ENCODE results near the gene FICD.
A peak's percentile ranks its signal among the peaks of the same experiment; 100 is the strongest.

The FICD gene

GRCh38 chr12:108515916-108516315, 839 bp downstream of the FICD start:
- H3K4me3 ChIP-seq (ENCODE audit: low read depth, low read length), result peak overlapping the region; percentile 75
- TF ChIP-seq CTCF (IDR thresholded peaks at IDR 0.05; ENCODE audit: borderline replicate concordance, insufficient read depth, low read depth, low read length), result no peak

DNA sequence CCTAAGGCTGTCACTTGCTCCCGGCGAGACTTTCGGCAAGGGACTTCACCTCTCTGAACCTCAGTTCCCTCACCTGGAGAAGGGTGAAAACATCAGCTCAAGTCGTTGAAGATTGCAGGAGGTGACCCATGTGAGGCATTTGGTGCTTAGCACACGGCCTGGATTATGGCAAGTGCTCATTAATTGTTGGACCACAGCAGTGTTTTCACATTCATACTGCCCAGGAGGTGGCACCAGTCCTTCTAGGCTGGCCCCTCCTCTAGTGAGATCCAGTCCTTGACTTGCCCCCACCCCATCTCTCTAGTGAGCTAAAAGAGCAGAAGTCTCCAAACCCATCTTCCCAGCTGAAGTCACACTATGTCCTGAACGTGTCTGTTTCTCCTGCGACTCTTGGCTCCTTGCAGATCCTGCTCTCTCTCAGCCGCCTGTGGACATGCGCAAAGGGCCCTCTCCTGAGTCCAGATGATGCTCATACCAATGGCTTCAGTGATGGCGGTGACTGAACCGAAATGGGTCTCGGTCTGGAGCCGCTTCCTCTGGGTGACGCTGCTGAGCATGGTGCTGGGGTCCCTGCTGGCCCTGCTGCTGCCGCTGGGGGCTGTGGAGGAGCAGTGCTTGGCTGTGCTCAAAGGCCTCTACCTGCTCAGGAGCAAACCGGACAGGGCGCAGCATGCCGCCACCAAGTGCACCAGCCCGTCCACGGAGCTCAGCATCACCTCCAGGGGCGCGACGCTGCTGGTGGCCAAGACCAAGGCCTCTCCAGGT, 1.6 kb downstream of the FICD start:
- TF ChIP-seq CTCF (IDR thresholded peaks at IDR 0.05; ENCODE audit: borderline replicate concordance, insufficient read depth, low read depth, low read length), result no peak
- H3K4me3 ChIP-seq (ENCODE audit: low read depth, low read length), result no peak overlapping the region

GRCh38 chr12:108517288-108518100, 2.4 kb downstream of the FICD start:
- TF ChIP-seq CTCF (IDR thresholded peaks at IDR 0.05; ENCODE audit: borderline replicate concordance, insufficient read depth, low read depth, low read length), result no peak
- H3K4me3 ChIP-seq (ENCODE audit: low read depth, low read length), result no peak overlapping the region

DNA sequence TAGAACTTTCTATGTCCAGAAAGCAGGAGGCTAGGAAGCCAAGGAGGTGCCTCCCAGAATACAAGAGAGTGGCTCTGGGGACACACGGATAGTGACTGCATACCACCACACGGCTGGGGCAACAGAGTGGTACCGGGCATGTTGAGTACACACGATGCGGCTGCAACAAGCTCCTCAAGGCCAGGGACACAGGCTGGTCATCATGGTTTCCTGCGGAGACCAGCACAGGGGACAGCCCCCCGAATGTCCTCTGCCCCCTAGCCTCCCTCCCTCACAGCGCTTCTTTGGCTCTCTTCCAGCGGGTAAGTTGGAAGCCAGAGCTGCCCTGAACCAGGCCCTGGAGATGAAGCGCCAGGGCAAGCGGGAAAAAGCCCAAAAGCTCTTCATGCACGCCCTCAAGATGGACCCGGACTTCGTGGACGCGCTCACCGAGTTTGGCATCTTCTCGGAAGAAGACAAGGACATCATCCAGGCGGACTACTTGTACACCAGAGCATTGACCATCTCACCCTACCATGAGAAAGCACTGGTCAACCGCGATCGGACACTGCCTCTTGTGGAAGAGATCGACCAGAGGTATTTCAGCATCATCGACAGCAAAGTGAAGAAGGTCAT, 3.1 kb downstream of the FICD start:
- TF ChIP-seq CTCF (IDR thresholded peaks at IDR 0.05; ENCODE audit: borderline replicate concordance, insufficient read depth, low read depth, low read length), result no peak
- H3K4me3 ChIP-seq (ENCODE audit: low read depth, low read length), result no peak overlapping the region

DNA sequence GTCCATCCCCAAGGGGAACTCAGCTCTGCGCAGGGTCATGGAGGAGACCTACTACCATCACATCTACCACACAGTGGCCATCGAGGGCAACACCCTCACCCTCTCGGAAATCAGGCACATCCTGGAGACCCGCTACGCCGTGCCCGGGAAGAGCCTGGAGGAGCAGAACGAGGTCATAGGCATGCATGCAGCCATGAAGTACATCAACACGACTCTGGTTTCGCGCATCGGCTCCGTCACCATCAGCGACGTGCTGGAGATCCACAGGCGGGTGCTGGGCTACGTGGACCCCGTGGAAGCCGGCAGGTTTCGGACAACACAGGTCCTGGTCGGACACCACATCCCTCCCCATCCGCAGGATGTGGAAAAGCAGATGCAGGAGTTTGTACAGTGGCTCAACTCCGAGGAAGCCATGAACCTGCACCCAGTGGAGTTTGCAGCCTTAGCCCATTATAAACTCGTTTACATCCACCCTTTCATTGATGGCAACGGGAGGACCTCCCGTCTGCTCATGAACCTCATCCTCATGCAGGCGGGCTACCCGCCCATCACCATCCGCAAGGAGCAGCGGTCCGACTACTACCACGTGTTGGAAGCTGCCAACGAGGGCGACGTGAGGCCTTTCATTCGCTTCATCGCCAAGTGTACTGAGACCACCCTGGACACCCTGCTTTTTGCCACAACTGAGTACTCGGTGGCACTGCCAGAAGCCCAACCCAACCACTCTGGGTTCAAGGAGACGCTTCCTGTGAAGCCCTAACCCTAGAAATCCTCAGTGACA, 3.8 kb downstream of the FICD start:
- TF ChIP-seq CTCF (IDR thresholded peaks at IDR 0.05; ENCODE audit: borderline replicate concordance, insufficient read depth, low read depth, low read length), result no peak
- no peak overlapping the region for H3K4me3 ChIP-seq (ENCODE audit: low read depth, low read length)

GRCh38 chr12:108519558-108519957, 4.5 kb downstream of the FICD start:
- 0 out of 2 replicates have a peak, but pooled peaks have one; percentile 7 for TF ChIP-seq CTCF (IDR thresholded peaks at IDR 0.05; ENCODE audit: borderline replicate concordance, insufficient read depth, low read depth, low read length)
- no peak overlapping the region for H3K4me3 ChIP-seq (ENCODE audit: low read depth, low read length)

All from GM12875 (cell line).